Suprapubic skin (tissue), 4 donors: ENCODE results near the gene RHOD. TPM values are rescaled to one million over a fixed set of nuclear protein-coding genes. Genes with fewer than 3 reads are reported as not detected.
A peak's percentile ranks its signal among the peaks of the same experiment; 100 is the strongest.

Source experiments
- DNase-seq, 2 donors: peaks; one replicate each; pipeline ENCODE4 v3.0.0-alpha.2; 2019; ENCODE audit warnings: low spot score in 2 of 2
- H3K27ac ChIP-seq: fragments of 200-600 bp; sonication (generic); one replicate; pipeline ENCODE4 v1.5.1; 2019
- H3K27me3 ChIP-seq: fragments of 200-600 bp; sonication (generic); one replicate; pipeline ENCODE4 v1.5.1; 2019
- H3K36me3 ChIP-seq: fragments of 200-600 bp; sonication (generic); one replicate; pipeline ENCODE4 v1.5.1; 2019
- H3K4me1 ChIP-seq: fragments of 200-600 bp; sonication (generic); one replicate; pipeline ENCODE4 v1.5.1; 2019
- H3K4me3 ChIP-seq: fragments of 200-600 bp; sonication (generic); one replicate; pipeline ENCODE4 v1.5.1; 2019; ENCODE audit warnings: mild to moderate bottlenecking
- H3K9me3 ChIP-seq: fragments of 200-600 bp; sonication (generic); one replicate; pipeline ENCODE4 v1.5.1; 2019
- CTCF ChIP-seq, 2 donors: fragments of 200-600 bp in 1 of 2; fragments of 450-650 bp in 1 of 2; sonication (generic) in 1 of 2; IDR thresholded peaks; one replicate each; pipeline ENCODE4 v1.5.1; 2016 to 2019; ENCODE audit warnings: antibody characterized with exemption in 2 of 2, mild to moderate bottlenecking in 1 of 2, moderate library complexity in 1 of 2
- EP300 ChIP-seq: sonication (generic); formaldehyde crosslinking; IDR thresholded peaks from one replicate; pipeline ENCODE4 v1.6.1; 2017; ENCODE audit warnings: antibody characterized with exemption
- POLR2A ChIP-seq, 2 donors: fragments of 450-650 bp; IDR thresholded peaks; one replicate each; pipeline ENCODE4 v1.6.1; 2017; ENCODE audit warnings: antibody characterized with exemption in 2 of 2, mild to moderate bottlenecking in 2 of 2, moderate library complexity in 2 of 2
- POLR2AphosphoS5 ChIP-seq, 3 donors: sonication (generic); formaldehyde crosslinking; IDR thresholded peaks; one replicate each; pipeline ENCODE4 v1.6.1; 2017; ENCODE audit warnings: antibody characterized with exemption in 3 of 3
- WGBS: methylation state at CpG from one replicate; pipeline ENCODE4 v1.1.5; 2018; 5-methylcytosine and 5-hydroxymethylcytosine counted together
- total RNA-seq, 4 donors: library from RNA; depleted of rRNA; stranded (reverse); fragments of >200 nt; gene quantifications; one replicate each; pipeline ENCODE4 v1.1.0, GENCODE V29; 2016

RHOD gene
- total RNA-seq, 4 donors from 2014 or later = 25.1 to 95.5 (median 65.9) TPM

GRCh38 chr11:67026941-67027340 is 29.7 kb upstream of the RHOD start:
- 75% methylated on average over 5 of the region's 5 CpGs for WGBS
- Histone ChIP-seq H3K27me3 (peaks cover 6% of the 10 kb centered on the region), H3K9me3 (no peaks in the 10 kb centered on the region), H3K4me1 (peaks cover 47% of the 10 kb centered on the region), H3K36me3 (no peaks in the 10 kb centered on the region), H3K27ac (no peak overlapping the region), H3K4me3 (no peak overlapping the region)
- DNase-seq = no peak
- TF ChIP-seq POLR2A (IDR thresholded peaks at IDR 0.05) (no peak), EP300 (no peak), CTCF (IDR thresholded peaks at IDR 0.05) (no peak), POLR2AphosphoS5 (IDR thresholded peaks at IDR 0.05) (no peak)

GRCh38 chr11:67027483-67027930 is 29.1 kb upstream of the RHOD start:
- TF ChIP-seq EP300 = no peak
- TF ChIP-seq CTCF (IDR thresholded peaks at IDR 0.05) = no peak
- TF ChIP-seq POLR2A (IDR thresholded peaks at IDR 0.05) = no peak
- no peak for TF ChIP-seq POLR2AphosphoS5 (IDR thresholded peaks at IDR 0.05)
- Histone ChIP-seq H3K9me3 (no peaks in the 10 kb centered on the region), H3K27me3 (peaks cover 6% of the 10 kb centered on the region), H3K4me1 (peaks cover 47% of the 10 kb centered on the region), H3K4me3 (no peak overlapping the region), H3K36me3 (no peaks in the 10 kb centered on the region), H3K27ac (peak overlapping the region; percentile 3)
- no peak for DNase-seq
- WGBS = 77% methylated on average over 12 of the region's 12 CpGs

GRCh38 chr11:67027943-67028542 is 28.6 kb upstream of the RHOD start:
- Histone ChIP-seq H3K27ac (peak overlapping the region; percentile 3), H3K4me3 (no peak overlapping the region), H3K36me3 (no peaks in the 10 kb centered on the region), H3K4me1 (peaks cover 47% of the 10 kb centered on the region), H3K9me3 (no peaks in the 10 kb centered on the region), H3K27me3 (peaks cover 6% of the 10 kb centered on the region)
- 50% methylated on average over 6 of the region's 6 CpGs for WGBS
- TF ChIP-seq POLR2AphosphoS5 (IDR thresholded peaks at IDR 0.05) (no peak), EP300 (no peak), POLR2A (IDR thresholded peaks at IDR 0.05) (no peak), CTCF (IDR thresholded peaks at IDR 0.05) (no peak)
- DNase-seq = no peak

- Histone ChIP-seq H3K4me3 (no peak overlapping the region), H3K27me3 (no peaks in the 10 kb centered on the region), H3K9me3 (no peaks in the 10 kb centered on the region), H3K4me1 (peaks cover 48% of the 10 kb centered on the region), H3K36me3 (no peaks in the 10 kb centered on the region), H3K27ac (no peak overlapping the region)
- no peak for TF ChIP-seq POLR2A (IDR thresholded peaks at IDR 0.05)
- TF ChIP-seq EP300 = no peak
- no peak for TF ChIP-seq POLR2AphosphoS5 (IDR thresholded peaks at IDR 0.05)
- no peak for TF ChIP-seq CTCF (IDR thresholded peaks at IDR 0.05)
- DNase-seq = no peak
- 77% methylated on average over 6 of the region's 6 CpGs for WGBS
Observed at GRCh38 chr11:67029146-67029545, 27.5 kb upstream of the RHOD start.

- H3K4me3 ChIP-seq = no peak overlapping the region
- 52% methylated on average over 9 of the region's 9 CpGs for WGBS
Observed at GRCh38 chr11:67030976-67031375, 25.7 kb upstream of the RHOD start.

More at GRCh38 chr11:67030976-67031375, 25.7 kb upstream of the RHOD start:
- no peak for DNase-seq
- Histone ChIP-seq H3K27me3 (no peaks in the 10 kb centered on the region), H3K36me3 (no peaks in the 10 kb centered on the region), H3K4me1 (peaks cover 50% of the 10 kb centered on the region), H3K9me3 (no peaks in the 10 kb centered on the region), H3K27ac (no peak overlapping the region)
- no peak for TF ChIP-seq POLR2A (IDR thresholded peaks at IDR 0.05)
- TF ChIP-seq POLR2AphosphoS5 (IDR thresholded peaks at IDR 0.05) = no peak
- no peak for TF ChIP-seq CTCF (IDR thresholded peaks at IDR 0.05)
- no peak for TF ChIP-seq EP300
